Endothelial cell of umbilical vein (primary cell): ENCODE measurements around the gene CENPQ. TPM values are rescaled to one million over a fixed set of nuclear protein-coding genes. Genes with fewer than 3 reads are reported as not detected.

Experiments used
- BruUV-seq: library from RNA; stranded (reverse); fragments of 400-500 nt; replicated peaks from 2 replicates; lab custom pipeline; 2021; lab: Mats Ljungman, UMichigan
- CTCF ChIA-PET: fragments of 300-600, 350-600 bp; sonication (Branson Sonifier 250); formaldehyde crosslinking; loops from one replicate; lab custom pipeline; 2021; ENCODE audit warnings: antibody characterized with exemption, inconsistent platforms; lab: Charles Lee
- POLR2A ChIA-PET: fragments of 300-600, 350-600 bp; sonication (Branson Sonifier 250); formaldehyde crosslinking; loops from one replicate; lab custom pipeline; 2021; ENCODE audit warnings: antibody characterized with exemption, inconsistent platforms; lab: Charles Lee
- DNase-seq: peaks from one replicate; pipeline ENCODE4 v3.0.0-alpha.2; 2011; ENCODE audit warnings: low read depth, low spot score
- FAIRE-seq: peaks from 2 replicates; lab custom pipeline; 2011; peaks lifted over from hg19 to GRCh38; lab: Jason Lieb, UNC
- H2AFZ ChIP-seq: 2 replicates; pipeline ENCODE4 v1.6.0; 2012; ENCODE audit warnings: low read depth, low read length, control low read depth, inconsistent platforms
- H3K27ac ChIP-seq: 2 replicates; pipeline ENCODE4 v1.5.1; 2011; ENCODE audit warnings: low read depth, mild to moderate bottlenecking, control low read depth, low read length, moderate library complexity; ENCODE audit not compliant: insufficient read depth
- H3K27me3 ChIP-seq, 2 experiments: 2 replicates each; pipeline versions ENCODE4 v1.6.0 to v1.6.1; 2011; ENCODE audit warnings: low read length in 2 of 2, mixed read lengths in 1 of 2; ENCODE audit not compliant: control insufficient read depth in 2 of 2, insufficient read depth in 2 of 2
- H3K36me3 ChIP-seq, 2 experiments: 2 replicates in 1 of 2; 3 replicates in 1 of 2; pipeline ENCODE4 v1.5.1; 2011; ENCODE audit warnings: low read length in 2 of 2, mild to moderate bottlenecking in 1 of 2, moderate library complexity in 1 of 2; ENCODE audit not compliant: control insufficient read depth in 2 of 2, insufficient read depth in 2 of 2; ENCODE audit errors: extremely low read depth in 1 of 2
- H3K4me1 ChIP-seq: 3 replicates; pipeline ENCODE4 v1.5.1; 2011; ENCODE audit warnings: mild to moderate bottlenecking, low read length; ENCODE audit not compliant: control insufficient read depth, insufficient read depth; ENCODE audit errors: extremely low read depth
- H3K4me2 ChIP-seq: 2 replicates; pipeline ENCODE4 v1.6.1; 2011; ENCODE audit warnings: low read length, control low read depth, mixed read lengths; ENCODE audit not compliant: insufficient read depth
- H3K4me3 ChIP-seq, 3 experiments: fragments of 200-600 bp in 1 of 3; sonication (generic), shearing (Covaris generic) in 1 of 3; replicated peaks in 1 of 3; 2 replicates each; pipeline ENCODE4 v1.5.1; 2011 to 2016; ENCODE audit warnings: control low read depth in 3 of 3, low read length in 3 of 3, mild to moderate bottlenecking in 2 of 3, inconsistent platforms in 1 of 3, low read depth in 1 of 3, moderate library complexity in 1 of 3; ENCODE audit not compliant: insufficient read depth in 1 of 3
- H3K79me2 ChIP-seq: 2 replicates; pipeline ENCODE4 v1.6.0; 2012; ENCODE audit warnings: low read length, inconsistent platforms; ENCODE audit not compliant: control insufficient read depth, insufficient read depth
- H3K9ac ChIP-seq: replicated peaks from 2 replicates; pipeline ENCODE3; 2011; ENCODE audit warnings: low read length, control low read depth; ENCODE audit not compliant: insufficient read depth; ENCODE audit errors: extremely low read depth
- H3K9me1 ChIP-seq: replicated peaks from 3 replicates; pipeline ENCODE4 v1.6.0; 2011; ENCODE audit warnings: mild to moderate bottlenecking, low read length; ENCODE audit not compliant: control insufficient read depth, insufficient read depth; ENCODE audit errors: extremely low read depth
- H3K9me3 ChIP-seq: replicated peaks from 2 replicates; pipeline ENCODE4 v1.5.1; 2012; ENCODE audit warnings: low read length, inconsistent platforms; ENCODE audit not compliant: control insufficient read depth, insufficient read depth
- H4K20me1 ChIP-seq: replicated peaks from 2 replicates; pipeline ENCODE3; 2011; ENCODE audit warnings: mild to moderate bottlenecking, low read length; ENCODE audit not compliant: control insufficient read depth, insufficient read depth; ENCODE audit errors: extremely low read depth
- EZH2 ChIP-seq: IDR thresholded peaks from 2 replicates; pipeline ENCODE4 v1.6.1; 2012; ENCODE audit warnings: borderline replicate concordance, low read depth, mild to moderate bottlenecking, moderate library complexity, low read length, inconsistent platforms; ENCODE audit not compliant: severe bottlenecking
- FOS ChIP-seq: IDR thresholded peaks from 2 replicates; pipeline ENCODE4 v1.6.1; 2011; ENCODE audit warnings: mild to moderate bottlenecking, low read length, moderate library complexity, borderline replicate concordance; ENCODE audit not compliant: insufficient read depth
- GATA2 ChIP-seq: IDR thresholded peaks from 2 replicates; pipeline ENCODE4 v1.7.0; 2011; ENCODE audit warnings: low read depth, mild to moderate bottlenecking, moderate library complexity, mixed read lengths, low read length; ENCODE audit not compliant: insufficient read length, insufficient read depth
- JUN ChIP-seq: IDR thresholded peaks from 2 replicates; pipeline ENCODE4 v1.6.1; 2011; ENCODE audit warnings: borderline replicate concordance, low read depth; ENCODE audit not compliant: insufficient read length, insufficient read depth
- MYC ChIP-seq: IDR thresholded peaks from one replicate; pipeline ENCODE4 v1.6.1; 2011; ENCODE audit warnings: mild to moderate bottlenecking, low read depth, low read length
- POLR2A ChIP-seq: IDR thresholded peaks from 2 replicates; pipeline ENCODE4 v1.6.1; 2012; ENCODE audit warnings: low read depth, mild to moderate bottlenecking, control low read depth, low read length
- POLR2AphosphoS5 ChIP-seq: IDR thresholded peaks from 2 replicates; pipeline ENCODE4 v1.6.1; 2012; ENCODE audit warnings: low read depth, mild to moderate bottlenecking, control low read depth, low read length, moderate library complexity; ENCODE audit not compliant: insufficient read depth
- dilution Hi-C: fragments of 300-500 bp; cut with MboI; formaldehyde crosslinking; loops from one replicate; pipeline ENCODE4 v1.15.0; 2019; ENCODE audit warnings: low sequenced_read_pairs; ENCODE audit not compliant: extremely low pct_ligation_motif_present
- intact Hi-C: fragments of 100-400 bp; cut with micrococcal nuclease; formaldehyde crosslinking; loops from one replicate; pipeline ENCODE4 v1.10.0; 2022
- polyA plus RNA-seq, 4 experiments: library from polyadenylated mRNA; depleted of rRNA in 3 of 4; stranded (reverse) in 3 of 4; unstranded in 1 of 4; fragments of >200 nt; gene quantifications; 2 replicates each; pipeline versions ENCODE4 v1.2.1 to v1.2.3, GENCODE V29; 2011 to 2012; ENCODE audit warnings: missing spikeins in 1 of 4
- total RNA-seq: library from RNA; stranded (reverse); gene quantifications from 2 replicates; pipeline ENCODE4 v1.2.3, GENCODE V29; 2021
- TF ChIP-seq, protein P1 (sequence below): IDR thresholded peaks from 2 replicates; pipeline ENCODE4 v1.6.1; 2011; ENCODE audit not compliant: insufficient read depth, insufficient read length
- TF ChIP-seq, protein P2 (sequence below), 2 donors: IDR thresholded peaks; 1 replicate in 1 of 2; 2 replicates in 1 of 2; pipeline ENCODE4 v1.5.1; 2011; ENCODE audit warnings: low read length in 2 of 2, mild to moderate bottlenecking in 2 of 2, moderate library complexity in 2 of 2, control low read depth in 1 of 2, inconsistent platforms in 1 of 2, low read depth in 1 of 2; ENCODE audit not compliant: insufficient read depth in 1 of 2; ENCODE audit errors: extremely low read depth in 1 of 2

CENPQ gene
- total and polyA plus RNA-seq, 2 donors (not counting 3 experiments of a cell fraction or from before 2014, with no cell fraction given) = 3.3 to 8.0 TPM

DNA sequence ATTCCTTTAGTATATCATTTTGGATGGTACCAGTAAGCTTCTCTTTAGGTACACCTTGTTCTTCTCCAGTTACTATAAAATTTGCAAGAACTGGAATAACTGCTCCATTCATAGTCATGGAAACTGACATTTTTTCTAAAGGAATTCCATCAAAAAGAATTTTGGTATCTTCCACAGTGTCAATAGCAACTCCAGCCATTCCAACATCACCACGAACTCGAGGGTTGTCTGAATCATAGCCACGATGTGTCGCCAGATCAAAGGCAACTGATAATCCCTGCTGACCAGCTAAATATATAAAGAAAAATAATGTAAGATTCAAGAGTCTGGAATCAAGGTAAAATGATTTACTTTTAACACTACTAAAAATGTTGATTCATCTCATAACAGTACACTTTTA, 5.4 kb upstream of the CENPQ start:
- dilution Hi-C loops = no loop called here
- ChIA-PET CTCF (interaction anchor here (1.5 kb wide), 1 partner anchor 8 kb away, joined by 3 read pairs; no protein-coding TSS in a partner anchor), POLR2A (no interaction called here)
- Histone ChIP-seq H3K9me1 (no peaks in the 10 kb centered on the region), H4K20me1 (no peaks in the 10 kb centered on the region), H3K4me1 (peaks cover 9% of the 10 kb centered on the region), H3K27ac (no peak overlapping the region), H2AFZ (no peak overlapping the region), H3K4me3 (no peak overlapping the region), H3K9ac (no peak overlapping the region), H3K36me3 (peaks cover 0 to 3% of the 10 kb centered on the region in 2 experiments), H3K4me2 (no peak overlapping the region), H3K79me2 (peaks cover 4% of the 10 kb centered on the region), H3K9me3 (no peaks in the 10 kb centered on the region), H3K27me3 (no peaks in the 10 kb centered on the region)
- intact Hi-C loops = no loop called here
- DNase-seq (no peak), FAIRE-seq (no peak)
- BruUV-seq = no TSS peak
- TF ChIP-seq POLR2AphosphoS5 (no peak), GATA2 (no peak), JUN (no peak), POLR2A (no peak), FOS (no peak), MYC (no peak), EZH2 (no peak)
- TF ChIP-seq, protein P1, sequence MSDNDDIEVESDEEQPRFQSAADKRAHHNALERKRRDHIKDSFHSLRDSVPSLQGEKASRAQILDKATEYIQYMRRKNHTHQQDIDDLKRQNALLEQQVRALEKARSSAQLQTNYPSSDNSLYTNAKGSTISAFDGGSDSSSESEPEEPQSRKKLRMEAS = no peak
- TF ChIP-seq, protein P2, sequence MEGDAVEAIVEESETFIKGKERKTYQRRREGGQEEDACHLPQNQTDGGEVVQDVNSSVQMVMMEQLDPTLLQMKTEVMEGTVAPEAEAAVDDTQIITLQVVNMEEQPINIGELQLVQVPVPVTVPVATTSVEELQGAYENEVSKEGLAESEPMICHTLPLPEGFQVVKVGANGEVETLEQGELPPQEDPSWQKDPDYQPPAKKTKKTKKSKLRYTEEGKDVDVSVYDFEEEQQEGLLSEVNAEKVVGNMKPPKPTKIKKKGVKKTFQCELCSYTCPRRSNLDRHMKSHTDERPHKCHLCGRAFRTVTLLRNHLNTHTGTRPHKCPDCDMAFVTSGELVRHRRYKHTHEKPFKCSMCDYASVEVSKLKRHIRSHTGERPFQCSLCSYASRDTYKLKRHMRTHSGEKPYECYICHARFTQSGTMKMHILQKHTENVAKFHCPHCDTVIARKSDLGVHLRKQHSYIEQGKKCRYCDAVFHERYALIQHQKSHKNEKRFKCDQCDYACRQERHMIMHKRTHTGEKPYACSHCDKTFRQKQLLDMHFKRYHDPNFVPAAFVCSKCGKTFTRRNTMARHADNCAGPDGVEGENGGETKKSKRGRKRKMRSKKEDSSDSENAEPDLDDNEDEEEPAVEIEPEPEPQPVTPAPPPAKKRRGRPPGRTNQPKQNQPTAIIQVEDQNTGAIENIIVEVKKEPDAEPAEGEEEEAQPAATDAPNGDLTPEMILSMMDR (IDR thresholded peaks at IDR 0.05; ENCODE audit: extremely low read depth in 1 of 2, insufficient read depth in 1 of 2, low read depth in 1 of 2, low read length in 2 of 2) = no peak
